Stimulated activated CD8-positive, alpha-beta memory T cell treated with anti-CD3 and anti-CD28 coated beads, Interleukin-12 subunit alpha, Interleukin-12 subunit beta, amount 100 ng/mL, for 1 hour (primary cell): ENCODE measurements around the gene DHFR2.
"Not testable (repeated sequence)": the region's sequence is repeated elsewhere in the genome, so short reads cannot be mapped to it uniquely, and the experiment has no call there.

Experiments
- DNase-seq: peaks from one replicate; pipeline ENCODE4 v3.0.0-alpha.2; 2020; ENCODE audit warnings: low read depth

Gene DHFR2

GRCh38 chr3:94065819-94066480 lies 3.2 kb upstream of the DHFR2 start:
- no peak for DNase-seq

DNA sequence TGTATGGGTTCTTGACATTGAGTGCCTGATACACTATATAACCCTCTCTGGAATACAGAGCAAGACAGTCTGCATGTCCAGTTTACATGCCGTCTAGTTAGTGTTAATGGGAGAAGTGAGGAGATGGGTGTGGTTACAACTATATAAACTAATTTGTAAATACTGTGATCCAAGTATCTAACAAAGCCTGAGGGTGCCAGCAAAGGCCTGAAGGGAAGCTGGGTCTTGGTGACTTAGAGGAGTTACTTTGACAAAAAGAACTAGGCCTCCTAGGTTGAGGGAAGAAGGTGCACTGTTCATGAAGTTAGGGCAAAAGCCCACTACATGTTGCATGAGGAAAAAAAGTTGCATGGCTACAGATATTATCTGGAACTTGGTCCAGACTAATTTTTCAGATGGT lies 2.4 kb upstream of the DHFR2 start:
- no peak for DNase-seq

DNA sequence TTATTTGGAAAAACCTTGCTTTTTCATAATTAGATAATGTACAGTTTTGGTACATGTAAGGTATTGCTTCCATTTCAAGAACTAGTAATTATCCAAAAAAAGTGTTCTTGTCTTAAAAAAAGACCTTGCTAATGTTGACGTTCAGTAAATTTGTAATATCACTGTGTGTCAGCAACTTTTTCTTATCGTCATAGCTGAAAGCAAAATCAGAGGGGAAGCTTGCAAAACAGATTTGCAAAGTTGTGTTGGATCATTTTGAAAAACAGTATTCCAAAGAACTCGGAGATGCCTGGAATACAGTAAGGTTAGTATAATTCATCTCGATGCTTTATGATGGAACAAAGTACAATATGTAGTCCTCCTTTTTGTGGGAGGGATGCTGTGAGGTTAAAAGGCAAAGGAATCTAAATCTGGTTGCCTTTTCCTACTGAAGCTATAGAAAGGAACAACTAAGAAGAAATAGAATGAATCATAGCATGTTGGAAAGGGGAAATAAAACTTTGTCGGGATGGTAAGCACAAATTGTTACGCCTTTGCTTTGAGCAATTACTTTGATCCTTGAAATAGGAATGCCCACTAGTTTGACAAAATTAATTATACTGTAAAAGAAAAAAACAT lies 1.6 kb upstream of the DHFR2 start:
- no peak for DNase-seq

DNA sequence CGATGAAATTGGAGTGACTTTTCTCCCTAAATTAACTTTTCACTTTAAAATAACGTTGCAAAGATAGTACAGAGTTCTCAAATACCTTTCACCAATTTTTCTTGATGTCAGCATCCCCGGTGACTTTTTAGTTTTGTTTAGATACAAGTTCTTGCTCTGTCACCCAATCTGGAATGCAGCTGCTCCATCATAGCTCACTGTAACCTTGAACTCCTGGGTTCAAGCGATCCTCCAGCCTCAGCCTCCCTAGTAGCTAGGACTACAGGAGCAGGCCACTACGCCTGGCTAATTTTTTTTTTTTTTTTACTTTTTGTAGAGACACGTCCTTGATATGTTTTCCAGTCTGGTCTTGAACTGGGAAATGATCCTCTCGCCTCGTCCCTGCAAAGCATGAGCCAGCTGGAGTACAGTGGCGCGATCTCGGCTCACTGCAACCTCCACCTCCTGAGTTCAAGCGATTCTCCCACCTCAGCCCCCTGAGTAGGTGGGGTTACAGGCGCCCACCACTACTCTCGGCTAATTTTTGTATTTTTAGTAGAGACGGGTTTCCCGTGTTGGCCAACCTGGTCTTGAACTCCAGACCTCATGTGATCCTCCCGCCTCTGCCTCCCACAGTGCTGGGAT lies 892 bp upstream of the DHFR2 start:
- DNase-seq, result no peak

GRCh38 chr3:94061297-94061696 lies 1.4 kb downstream of the DHFR2 start:
- DNase-seq, result no peak

- no peak for DNase-seq
These were observed 12.2 kb downstream of the DHFR2 start for GRCh38 chr3:94050546-94050945.

- no peak for DNase-seq
These were observed 13.4 kb downstream of the DHFR2 start for GRCh38 chr3:94049267-94049666.

GRCh38 chr3:94046533-94046932 lies 16.2 kb downstream of the DHFR2 start:
- no peak for DNase-seq

GRCh38 chr3:94044100-94044936 lies 18.4 kb downstream of the DHFR2 start:
- DNase-seq, result not testable (repeated sequence)

DNA sequence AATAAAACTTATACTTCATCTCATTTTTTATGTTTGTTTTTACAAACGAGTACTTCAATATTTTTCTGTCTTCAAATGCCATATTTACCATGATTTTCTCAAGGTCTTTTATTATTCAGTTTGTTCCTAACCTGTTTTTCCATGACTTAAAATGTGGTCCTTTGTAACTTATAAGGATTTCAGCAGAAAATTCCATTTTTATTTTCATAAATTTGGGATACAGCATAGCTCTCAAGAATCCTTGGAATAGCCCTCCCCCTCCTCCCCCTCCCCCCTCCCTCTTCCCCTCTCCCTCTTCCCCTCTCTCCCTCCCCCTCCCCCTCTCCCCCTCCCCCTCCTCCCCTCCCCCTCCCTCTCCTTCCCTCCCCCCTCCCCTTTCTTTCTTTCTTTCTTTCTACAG lies 19.4 kb downstream of the DHFR2 start:
- DNase-seq, result no peak

GRCh38 chr3:94036909-94037507 lies 25.7 kb downstream of the DHFR2 start:
- DNase-seq, result no peak

DNA sequence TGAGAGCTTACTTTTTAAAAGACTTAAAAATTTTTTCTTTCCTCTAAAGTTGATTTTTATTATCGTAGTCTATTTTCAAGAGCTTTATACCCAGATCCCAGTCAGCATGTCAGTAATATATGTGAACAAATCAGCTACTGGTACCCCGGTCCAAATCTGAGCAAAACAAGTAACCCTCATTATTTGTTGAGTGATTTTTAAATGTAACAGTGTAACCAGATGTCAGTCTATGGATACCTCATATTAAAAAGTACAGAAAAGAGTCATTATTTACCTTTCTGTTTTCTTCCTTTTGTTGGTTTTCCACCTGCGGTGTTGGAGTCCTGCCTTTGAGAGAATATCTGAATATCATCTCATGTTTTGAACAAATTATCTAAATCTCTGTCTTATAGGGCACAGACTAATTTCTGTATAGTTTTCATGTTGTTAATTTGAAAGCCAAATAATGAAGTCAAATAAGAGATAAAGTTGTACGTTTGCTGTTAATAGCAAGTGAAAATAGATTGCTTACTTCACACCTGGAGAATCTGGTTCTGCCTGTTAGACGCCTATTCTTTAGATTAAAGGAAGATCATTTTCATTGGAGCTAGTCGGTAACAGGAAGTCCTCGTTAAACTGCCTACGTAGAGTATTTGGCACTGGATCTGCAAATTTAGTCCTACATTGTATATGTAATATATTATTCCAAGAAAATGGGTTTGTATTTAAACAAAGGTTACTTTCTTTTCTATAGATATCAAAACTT lies 34.5 kb downstream of the DHFR2 start, which contains the start of gene STX19:
TSS of gene STX19 (minus strand) at position 505 of the 745 bp plus-strand sequence. CDS start 13,328 bp downstream, outside the sequence.
- no peak for DNase-seq

- DNase-seq, result no peak
These were observed 36.1 kb downstream of the DHFR2 start for GRCh38 chr3:94026623-94027022.

DNA sequence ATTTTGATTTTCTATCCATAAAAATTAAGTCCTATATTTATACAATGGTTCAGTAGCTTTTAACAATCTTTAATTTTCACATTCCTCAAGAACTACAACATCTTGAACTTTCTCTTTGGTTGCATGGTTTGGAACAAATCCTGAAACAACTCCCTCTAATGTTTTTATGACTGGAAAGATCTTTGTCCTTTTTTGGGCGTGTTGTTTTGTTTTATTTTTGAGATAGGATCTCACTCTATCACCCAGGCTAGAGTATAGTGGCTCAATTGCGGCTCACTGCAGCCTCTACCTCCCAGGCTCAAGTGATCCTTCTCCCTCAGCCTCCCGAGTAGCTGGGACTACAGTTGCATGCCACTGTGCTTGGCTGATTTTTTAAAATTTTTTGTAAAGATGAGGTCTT lies 38.3 kb downstream of the DHFR2 start:
- no peak for DNase-seq

GRCh38 chr3:94020293-94020692 lies 42.4 kb downstream of the DHFR2 start:
- DNase-seq, result no peak

- DNase-seq, result no peak
These were observed 43.1 kb downstream of the DHFR2 start for GRCh38 chr3:94019659-94020058.

DNA sequence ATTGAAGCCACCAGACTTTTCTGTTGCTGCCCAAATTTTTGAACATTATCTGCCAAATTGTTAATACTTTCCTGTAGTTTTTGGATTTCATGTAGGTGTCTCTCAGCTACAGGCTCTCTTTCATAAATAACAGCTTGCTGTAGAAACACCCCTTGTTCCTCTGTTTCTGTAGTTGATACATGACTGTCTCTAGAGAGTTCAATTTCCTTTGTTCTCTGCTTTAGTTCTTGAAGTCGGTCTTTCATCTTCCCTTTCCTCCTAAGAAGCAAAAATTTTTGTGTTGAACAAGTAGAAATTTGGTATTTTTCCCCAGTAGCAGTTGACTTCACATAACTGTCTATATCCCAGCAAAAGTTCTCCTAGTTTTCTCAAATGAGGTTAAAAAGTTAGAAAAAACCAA lies 47.7 kb downstream of the DHFR2 start:
- no peak for DNase-seq

- no peak for DNase-seq
These were observed 50.5 kb downstream of the DHFR2 start for GRCh38 chr3:94012185-94012584.

DNA sequence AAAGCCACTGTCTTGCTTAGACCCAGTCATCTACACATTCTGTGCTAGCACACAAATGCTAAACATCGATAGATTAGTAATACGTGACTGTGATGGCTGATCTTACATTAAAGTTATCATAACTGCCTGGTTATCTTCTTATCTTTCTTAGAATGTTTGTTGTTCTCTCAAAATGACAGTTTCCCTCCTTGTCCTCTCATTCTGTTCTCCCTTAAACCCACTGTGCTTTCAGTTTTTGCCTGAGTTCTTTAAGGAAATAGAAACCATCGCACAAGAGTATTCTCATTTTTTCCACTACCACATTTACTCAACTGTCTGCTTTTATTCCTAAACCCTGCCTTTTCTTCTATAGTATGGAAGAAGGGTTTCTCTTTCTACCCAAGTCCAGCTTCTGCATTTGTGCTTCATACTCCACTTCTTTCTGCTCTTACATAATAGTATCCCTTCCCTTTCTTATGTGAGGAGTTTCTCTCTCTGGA lies 51.4 kb downstream of the DHFR2 start:
- DNase-seq, result no peak

DNA sequence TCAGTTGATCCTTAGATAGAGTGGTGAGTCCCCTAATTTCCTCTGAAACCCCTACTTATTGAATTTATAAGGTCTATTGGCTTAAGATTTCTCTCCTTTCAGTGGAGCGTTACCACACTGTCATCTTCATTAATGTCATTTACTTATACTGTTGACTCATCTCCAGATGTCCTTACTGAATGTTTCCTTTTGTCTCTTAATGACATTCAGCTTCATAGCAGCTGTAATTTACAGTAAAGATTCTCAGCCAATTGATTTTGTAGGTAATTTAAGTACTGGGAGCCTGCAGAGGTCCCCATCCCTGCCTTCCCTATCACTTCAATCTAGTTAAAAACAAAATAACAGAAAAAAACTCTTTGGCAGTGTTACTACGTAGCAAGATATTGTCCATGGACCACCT lies 53.1 kb downstream of the DHFR2 start:
- no peak for DNase-seq

DNA sequence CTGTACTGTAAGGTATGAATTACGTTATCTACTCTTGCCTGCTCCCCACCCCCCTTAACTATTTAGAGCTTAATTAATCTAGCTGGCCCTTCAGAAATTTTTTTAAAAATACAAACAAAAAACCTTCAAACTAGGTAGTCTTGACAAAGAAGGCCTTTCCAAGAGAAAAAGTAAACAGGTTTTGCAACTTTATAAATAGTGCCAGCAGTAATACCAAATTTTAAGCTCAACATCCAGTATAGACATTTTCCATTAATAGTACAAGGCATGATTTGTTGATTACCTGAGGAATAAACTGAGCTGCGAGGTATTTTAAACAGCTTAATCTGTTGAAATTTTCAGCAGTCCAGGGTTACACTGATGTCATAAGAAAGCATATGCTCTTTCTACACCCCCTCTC lies 54.5 kb downstream of the DHFR2 start:
- DNase-seq, result no peak
